Pancreas (tissue), 10 donors: ENCODE data around the gene PLAU. TPM values are rescaled to one million over a fixed set of nuclear protein-coding genes. Genes with fewer than 3 reads are reported as not detected.
"Not testable (repeated sequence)": the region's sequence is repeated elsewhere in the genome, so short reads cannot be mapped to it uniquely, and the experiment has no call there.

Experiments used
- ATAC-seq, 4 donors: fragments of 200-7000 bp; cut with Tn5 transposase; one replicate each; pipeline versions ENCODE4 v1.8.0 to v1.9.1; 2020; ENCODE audit warnings: mild to moderate bottlenecking in 4 of 4, moderate library complexity in 4 of 4
- DNase-seq, 6 donors: peaks; one replicate each; pipeline ENCODE4 v3.0.0-alpha.2; 2020
- FAIRE-seq: peaks from 2 replicates; lab custom pipeline; 2012; peaks lifted over from hg19 to GRCh38; lab: Jason Lieb, UNC
- H3K27ac ChIP-seq, 4 donors: fragments of 200-600 bp; sonication (generic); 1 replicate in 3 of 4; 2 replicates in 1 of 4; pipeline versions ENCODE4 v1.5.0 to v1.8.0; 2020
- H3K27me3 ChIP-seq, 4 donors: fragments of 200-600 bp; one replicate each; pipeline ENCODE4 v1.8.0; 2021
- H3K36me3 ChIP-seq, 3 donors: fragments of 200-600 bp; sonication (generic) in 1 of 3; one replicate each; pipeline versions ENCODE4 v1.5.0 to v1.8.0; 2020 to 2021
- H3K4me1 ChIP-seq, 3 donors: fragments of 200-600 bp; one replicate each; pipeline ENCODE4 v1.8.0; 2021
- H3K4me3 ChIP-seq, 4 donors: fragments of 200-600 bp; sonication (generic) in 2 of 4; one replicate each; pipeline versions ENCODE4 v1.5.0 to v1.8.0; 2020 to 2021
- H3K9me3 ChIP-seq, 4 donors: fragments of 200-600 bp; one replicate each; pipeline ENCODE4 v1.8.0; 2021
- WGBS, 2 donors: extraction: QIAGEN DNeasy Blood & Tissue Kit; methylation state at CpG; one replicate each; pipeline ENCODE4 v1.1.7; 2013; 5-methylcytosine and 5-hydroxymethylcytosine counted together
- intact Hi-C, 3 donors: fragments of 100-400 bp; cut with DNase I; formaldehyde crosslinking; loops; one replicate each; pipeline versions ENCODE4 v1.11.1 to v1.14.2; 2022
- polyA plus RNA-seq, 2 donors: library from polyadenylated mRNA; stranded (reverse); fragments of 200-250 nt; gene quantifications; one replicate each; pipeline ENCODE4 v1.2.3, GENCODE V29; 2013
- total RNA-seq, 6 donors: library from RNA; stranded (reverse); fragmentation: NEBNext Ultra II Directional in 4 of 6; extraction: Animal tissue kit (Norgen Biotek cat#: 25700) in 4 of 6; gene quantifications; one replicate each; pipeline versions ENCODE4 v1.2.1 to v1.2.4, GENCODE V29; 2021 to 2023
- TF ChIP-seq, protein P1 (sequence below), 4 donors: fragments of 200-600 bp; sonication (generic) in 3 of 4; IDR thresholded peaks; one replicate each; pipeline versions ENCODE4 v1.5.0 to v1.8.0; 2021; ENCODE audit warnings: antibody characterized with exemption in 4 of 4
- donor health status: healthy with polysubstance abuse.
- donor health status: DM: no; HTN: no; CAD: no; lungs with moderate emphysema.
- donor health status: DM: no; HTN: no; CAD: no.
- donor health status: control.
- donor health status: control.
- donor health status: Bipolar disorder and iron deficiency.
- donor health status: DM: yes; HTN: yes; CAD: no.
- donor health status: DM: no; HTN: no; CAD: no.
- donor health status: DM: no; HTN: no; CAD: no.
- donor health status: DM: yes; HTN: yes; CAD: no.

Gene PLAU
- total and polyA plus RNA-seq, 8 donors: 1.5 to 16.3 (median 3.6) TPM

DNA sequence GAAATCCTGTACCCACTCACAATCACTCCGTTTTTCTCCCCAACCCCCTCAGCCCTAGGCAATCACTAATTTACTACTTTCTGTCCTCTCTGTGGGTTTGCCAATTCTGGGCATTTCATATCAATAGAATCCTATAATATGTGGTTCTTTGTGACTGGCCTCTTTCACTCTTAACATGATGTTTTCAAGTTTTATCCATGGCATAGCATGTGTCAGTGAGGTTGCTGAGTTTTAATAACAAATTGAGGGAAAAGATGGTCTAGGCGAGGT lies 11.9 kb downstream of the PLAU start:
- intact Hi-C loops: no loop called here
- Histone ChIP-seq H3K36me3 (no peaks in the 10 kb centered on the region), H3K9me3 (no peaks in the 10 kb centered on the region), H3K4me3 (no peak overlapping the region), H3K4me1 (no peaks in the 10 kb centered on the region), H3K27me3 (no peaks in the 10 kb centered on the region), H3K27ac (no peak overlapping the region)
- TF ChIP-seq, protein P1, sequence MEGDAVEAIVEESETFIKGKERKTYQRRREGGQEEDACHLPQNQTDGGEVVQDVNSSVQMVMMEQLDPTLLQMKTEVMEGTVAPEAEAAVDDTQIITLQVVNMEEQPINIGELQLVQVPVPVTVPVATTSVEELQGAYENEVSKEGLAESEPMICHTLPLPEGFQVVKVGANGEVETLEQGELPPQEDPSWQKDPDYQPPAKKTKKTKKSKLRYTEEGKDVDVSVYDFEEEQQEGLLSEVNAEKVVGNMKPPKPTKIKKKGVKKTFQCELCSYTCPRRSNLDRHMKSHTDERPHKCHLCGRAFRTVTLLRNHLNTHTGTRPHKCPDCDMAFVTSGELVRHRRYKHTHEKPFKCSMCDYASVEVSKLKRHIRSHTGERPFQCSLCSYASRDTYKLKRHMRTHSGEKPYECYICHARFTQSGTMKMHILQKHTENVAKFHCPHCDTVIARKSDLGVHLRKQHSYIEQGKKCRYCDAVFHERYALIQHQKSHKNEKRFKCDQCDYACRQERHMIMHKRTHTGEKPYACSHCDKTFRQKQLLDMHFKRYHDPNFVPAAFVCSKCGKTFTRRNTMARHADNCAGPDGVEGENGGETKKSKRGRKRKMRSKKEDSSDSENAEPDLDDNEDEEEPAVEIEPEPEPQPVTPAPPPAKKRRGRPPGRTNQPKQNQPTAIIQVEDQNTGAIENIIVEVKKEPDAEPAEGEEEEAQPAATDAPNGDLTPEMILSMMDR (IDR thresholded peaks at IDR 0.05): no peak
- DNase-seq (no peak), ATAC-seq (no peak), FAIRE-seq (no peak)
- 76 to 77% methylated on average over 2 of the region's 2 CpGs for WGBS, 2 donors

DNA sequence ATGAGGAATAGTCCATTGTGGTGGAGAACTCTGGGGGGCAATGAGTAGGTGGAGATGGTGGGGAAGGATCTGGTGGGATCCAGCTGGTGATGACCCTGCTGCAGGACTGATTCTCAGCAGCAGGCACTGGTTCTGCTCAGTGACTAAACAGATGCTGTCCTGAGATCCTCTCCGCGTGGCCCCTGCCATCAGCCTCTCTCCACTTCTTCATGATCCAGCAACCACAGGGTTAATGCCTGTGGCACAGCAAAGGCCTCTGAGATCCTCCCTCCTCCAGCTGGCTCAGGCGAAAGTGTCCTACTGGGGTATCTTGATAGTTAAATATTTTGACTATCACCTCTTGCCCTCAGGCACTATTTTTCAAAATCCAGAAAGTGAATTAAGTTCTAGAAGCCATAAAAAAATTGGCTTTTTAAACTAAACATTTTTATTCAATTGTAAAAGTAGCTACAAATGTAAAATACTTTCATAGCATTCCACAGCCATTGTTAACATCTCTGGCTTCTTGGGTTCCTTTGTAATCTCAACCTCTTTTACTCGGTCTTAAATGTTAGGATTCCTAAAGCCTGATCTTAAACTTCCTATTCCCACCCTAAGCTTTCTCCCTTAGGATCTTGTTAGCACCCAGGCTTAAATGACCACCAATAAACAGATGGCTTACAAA lies 13.1 kb downstream of the PLAU start:
- no peak overlapping the region for H3K4me3 ChIP-seq
- no peaks in the 10 kb centered on the region for H3K4me1 ChIP-seq
- H3K36me3 ChIP-seq: no peaks in the 10 kb centered on the region
- H3K27me3 ChIP-seq: no peaks in the 10 kb centered on the region
- ATAC-seq: no peak
- no peaks in the 10 kb centered on the region for H3K9me3 ChIP-seq
- 70 to 79% methylated on average over 4 of the region's 4 CpGs for WGBS, 2 donors
- no peak overlapping the region for H3K27ac ChIP-seq
- TF ChIP-seq, protein P1 (IDR thresholded peaks at IDR 0.05): no peak
- intact Hi-C loops: no loop called here
- no peak for FAIRE-seq
- DNase-seq: no peak

DNA sequence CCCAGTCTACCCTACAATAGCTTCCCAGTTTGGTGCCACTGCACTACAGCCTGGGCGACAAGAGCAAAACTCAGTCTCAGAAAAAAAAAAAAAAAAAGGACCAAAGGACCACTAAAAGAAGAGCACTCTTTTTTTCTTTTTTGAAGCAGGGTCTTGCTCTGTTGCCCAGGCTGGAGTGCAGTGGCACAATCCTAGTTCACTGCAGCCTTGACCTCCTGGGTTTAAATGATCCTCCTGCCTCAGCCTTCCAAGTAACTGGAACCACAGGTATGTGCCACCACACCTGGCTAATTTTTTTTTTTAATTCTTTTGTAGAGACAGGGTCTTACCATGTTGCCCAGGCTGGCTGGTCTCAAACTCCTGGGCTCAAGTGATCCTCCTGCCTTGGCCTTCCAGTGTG lies 14.0 kb downstream of the PLAU start:
- TF ChIP-seq, protein P1 (IDR thresholded peaks at IDR 0.05): no peak
- H3K4me3 ChIP-seq: no peak overlapping the region
- H3K36me3 ChIP-seq: no peaks in the 10 kb centered on the region
- no peak overlapping the region for H3K27ac ChIP-seq
- H3K9me3 ChIP-seq: no peaks in the 10 kb centered on the region
- WGBS, 2 donors: 87 to 94% methylated on average over 1 of the region's 1 CpG
- H3K4me1 ChIP-seq: no peaks in the 10 kb centered on the region
- no peak for DNase-seq
- no peak for ATAC-seq
- H3K27me3 ChIP-seq: no peaks in the 10 kb centered on the region
- no peak for FAIRE-seq
- intact Hi-C loops: no loop called here

DNA sequence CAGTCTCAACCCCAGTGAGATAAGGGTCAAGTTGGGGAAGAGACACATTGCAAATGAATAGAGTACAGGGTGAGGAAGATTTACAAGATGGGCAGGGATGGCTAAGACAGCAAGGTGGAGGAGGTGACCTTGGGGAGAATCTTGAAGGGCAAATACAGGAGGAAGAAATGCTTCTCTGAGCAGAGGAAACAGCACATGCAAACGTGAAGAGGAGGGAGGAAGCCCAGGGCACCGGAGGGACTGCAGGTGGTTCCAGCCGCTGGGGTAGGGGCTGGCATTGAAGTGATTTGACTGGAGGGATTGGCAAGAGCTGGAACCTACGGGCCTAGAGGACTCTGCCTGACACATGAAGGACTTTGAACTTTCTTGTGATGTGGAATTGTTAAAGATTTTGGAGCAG lies 14.6 kb downstream of the PLAU start:
- intact Hi-C loops: no loop called here
- H3K27ac ChIP-seq: no peak overlapping the region
- H3K4me3 ChIP-seq: no peak overlapping the region
- DNase-seq: no peak
- no peaks in the 10 kb centered on the region for H3K9me3 ChIP-seq
- H3K4me1 ChIP-seq: no peaks in the 10 kb centered on the region
- WGBS, 2 donors: 67% methylated on average over 4 of the region's 4 CpGs
- TF ChIP-seq, protein P1 (IDR thresholded peaks at IDR 0.05): no peak
- H3K36me3 ChIP-seq: no peaks in the 10 kb centered on the region
- FAIRE-seq: no peak
- no peaks in the 10 kb centered on the region for H3K27me3 ChIP-seq
- no peak for ATAC-seq

DNA sequence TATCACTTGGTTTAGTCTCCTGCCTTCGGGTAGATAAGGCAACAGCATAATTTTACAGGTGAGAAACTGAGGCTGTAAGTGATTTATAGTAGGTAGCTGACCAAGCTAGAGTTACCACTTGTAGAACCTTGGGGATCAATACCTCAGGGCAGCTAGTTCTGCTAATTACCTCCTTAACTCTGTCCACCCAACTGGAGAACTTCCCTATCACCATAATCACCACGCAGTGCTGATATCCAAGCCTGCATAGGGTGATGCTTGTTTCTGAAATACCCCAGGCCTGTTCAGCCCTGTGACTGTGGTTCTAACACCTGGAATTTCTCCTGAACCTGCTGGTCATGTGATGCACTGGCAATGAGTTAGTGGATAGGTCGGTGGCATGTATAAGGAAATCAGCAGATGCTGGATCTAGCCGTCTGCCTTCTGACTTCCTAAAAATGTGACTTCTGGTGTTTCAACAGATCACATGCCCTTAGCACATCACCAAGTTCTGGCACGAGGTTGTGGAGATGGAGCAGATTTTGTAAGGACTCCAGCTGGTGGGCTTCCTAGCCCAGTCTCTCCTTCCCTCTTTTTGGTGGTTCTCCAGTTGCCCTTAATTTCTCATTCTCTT lies 15.3 kb downstream of the PLAU start:
- no peaks in the 10 kb centered on the region for H3K36me3 ChIP-seq
- no peaks in the 10 kb centered on the region for H3K9me3 ChIP-seq
- no peak overlapping the region for H3K27ac ChIP-seq
- DNase-seq: no peak
- TF ChIP-seq, protein P1 (IDR thresholded peaks at IDR 0.05): no peak
- H3K4me3 ChIP-seq: no peak overlapping the region
- intact Hi-C loops: no loop called here
- H3K4me1 ChIP-seq: no peaks in the 10 kb centered on the region
- 77 to 80% methylated on average over 5 of the region's 5 CpGs for WGBS, 2 donors
- ATAC-seq: peak in 2 of 4 donors; percentile 70 to 74
- FAIRE-seq: no peak
- H3K27me3 ChIP-seq: no peaks in the 10 kb centered on the region

DNA sequence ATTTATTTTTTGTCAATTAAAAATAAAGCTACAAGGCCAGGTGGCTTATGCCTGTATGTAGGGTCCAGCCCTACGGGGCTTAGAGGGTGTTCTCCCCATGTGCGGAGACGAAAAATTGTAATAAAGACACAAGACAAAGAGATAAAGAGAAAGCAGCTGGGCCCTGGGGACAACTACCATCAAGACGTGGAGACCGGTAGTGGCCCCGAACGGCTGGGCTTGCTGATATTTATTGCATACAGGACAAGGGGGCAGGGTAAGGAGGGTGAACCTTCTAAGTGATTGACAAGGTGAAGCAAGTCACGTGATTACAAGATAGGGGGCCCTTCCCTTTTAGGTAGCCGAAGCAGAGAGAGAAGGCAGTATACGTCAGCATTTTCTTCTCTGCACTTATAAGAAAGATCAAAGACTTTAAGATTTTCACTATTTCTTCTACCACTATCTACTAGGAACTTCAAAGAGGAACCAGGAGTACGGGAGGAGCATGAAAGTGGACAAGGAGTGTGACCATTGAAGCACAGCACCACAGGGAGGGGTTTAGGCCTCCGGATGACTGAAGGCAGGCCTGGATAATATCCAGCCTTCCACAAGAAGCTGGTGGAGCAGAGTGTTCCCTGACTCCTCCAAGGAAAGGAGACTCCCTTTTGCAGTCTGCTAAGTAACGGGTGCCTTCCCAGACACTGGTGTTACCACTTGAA lies 19.8 kb downstream of the PLAU start:
- H3K4me1 ChIP-seq, H3K4me3 ChIP-seq, ATAC-seq, H3K27ac ChIP-seq, DNase-seq, FAIRE-seq, H3K36me3 ChIP-seq, H3K27me3 ChIP-seq, intact Hi-C loops, H3K9me3 ChIP-seq: not testable (repeated sequence)
- 85 to 86% methylated on average over 13 of the region's 13 CpGs for WGBS, 2 donors
